T-helper 2 cell treated with Interferon-gamma antibody and Interleukin-4, amounts not matched to agents 100 ng/mL and 5 ng/mL, for 36 hours (primary cell): Measurements from ENCODE around the gene MAP4. TPM values are rescaled to one million over a fixed set of nuclear protein-coding genes. Genes with fewer than 3 reads are reported as not detected.
"Not testable (repeated sequence)": the region's sequence is repeated elsewhere in the genome, so short reads cannot be mapped to it uniquely, and the experiment has no call there.

Experiments
- intact Hi-C: fragments of 100-400 bp; cut with micrococcal nuclease; formaldehyde crosslinking; loops from one replicate; pipeline ENCODE4 v1.15.1; 2023
- total RNA-seq: library from RNA; stranded (reverse); gene quantifications from 2 replicates; pipeline ENCODE4 v1.2.3, GENCODE V29; 2022

The MAP4 gene
- total RNA-seq, 1 donor from 2014 or later = 107 TPM

DNA sequence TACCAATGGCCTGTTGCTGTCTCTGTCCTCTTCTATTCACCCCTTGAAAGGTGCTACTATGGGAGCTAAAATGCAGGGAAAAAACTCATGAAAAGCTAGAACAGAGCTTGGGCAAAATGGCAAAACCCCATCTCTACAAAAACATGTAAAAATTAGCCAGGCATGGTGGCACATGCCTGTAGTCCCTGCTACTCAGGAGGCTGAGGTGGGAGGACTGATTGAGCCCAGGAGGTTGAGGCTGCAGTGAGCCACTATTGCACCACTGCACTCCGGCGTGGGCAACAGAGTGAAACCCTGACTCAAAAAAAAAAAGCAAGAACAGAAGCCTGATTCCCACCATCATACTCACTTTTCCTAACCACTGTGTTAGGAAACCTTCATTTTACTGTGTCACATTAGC is 1.9 kb downstream of the MAP4 start:
- intact Hi-C loops = no loop called here

DNA sequence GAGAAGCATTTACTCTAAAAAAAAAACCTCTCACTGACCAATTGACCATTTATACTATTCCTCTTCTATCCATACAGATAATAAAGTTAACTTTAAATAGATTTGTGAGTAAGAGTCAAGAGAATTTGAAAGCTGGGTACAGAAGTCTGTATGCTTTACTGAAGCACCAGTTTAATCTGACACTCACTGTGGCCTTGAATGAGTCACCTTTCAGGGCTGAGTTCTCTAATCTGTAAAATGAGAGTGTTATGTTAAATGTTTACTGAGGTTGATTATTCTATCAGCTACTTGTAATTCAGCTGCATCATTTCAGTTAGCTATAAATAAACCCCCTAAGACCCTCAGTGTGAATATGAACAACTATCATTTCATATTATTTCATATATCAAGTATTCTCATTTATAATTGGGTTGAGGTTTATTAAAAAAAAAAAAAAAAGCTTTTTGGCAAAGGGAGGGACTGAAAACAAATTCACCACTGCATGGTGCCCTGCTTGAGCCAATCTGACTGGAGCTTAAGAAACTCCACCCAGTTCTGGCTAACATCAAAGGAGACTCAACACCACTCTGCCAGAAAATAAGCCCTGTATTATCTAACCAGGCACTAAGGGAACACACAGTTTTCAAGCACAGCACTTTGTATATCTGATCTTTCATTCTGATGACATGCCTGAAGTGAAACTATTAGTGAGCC is 2.8 kb downstream of the MAP4 start:
- intact Hi-C loops = no loop called here

DNA sequence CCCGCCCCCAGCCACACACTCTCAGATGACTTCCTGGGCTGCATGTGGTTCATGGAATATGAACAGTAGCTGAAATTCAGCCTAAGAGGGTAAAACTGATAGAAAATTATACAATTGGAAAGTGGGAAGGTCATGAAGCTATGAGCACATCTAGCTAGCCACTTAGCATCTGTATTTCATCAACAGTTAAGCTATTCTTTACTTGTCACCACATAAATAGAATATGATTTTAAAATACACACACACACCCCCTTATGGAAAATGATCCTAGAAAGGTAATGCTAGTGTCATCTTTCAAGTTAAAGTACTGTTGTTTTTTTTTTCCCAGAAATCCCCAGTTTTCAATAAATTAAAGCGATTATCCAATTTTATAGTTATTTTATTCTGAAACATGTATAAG is 3.6 kb downstream of the MAP4 start:
- intact Hi-C loops = no loop called here

DNA sequence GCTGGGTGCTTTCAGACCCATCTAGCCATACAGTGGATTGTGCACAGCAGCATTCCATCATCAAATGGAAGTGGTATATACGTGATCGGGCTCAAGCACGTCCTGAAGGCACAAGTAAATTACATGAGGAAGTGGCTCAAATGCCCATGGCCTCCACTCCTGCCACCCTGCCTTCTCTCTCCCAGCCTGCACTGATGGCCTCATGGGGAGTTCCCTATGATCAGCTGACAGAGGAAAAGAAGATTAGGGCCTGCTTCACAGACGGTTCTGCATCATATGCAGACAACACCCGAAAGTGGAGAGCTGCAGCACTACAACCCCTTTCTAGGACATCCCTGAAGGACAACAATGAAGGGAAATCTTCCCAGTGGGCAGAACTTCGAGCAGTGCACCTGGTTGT is 8.2 kb downstream of the MAP4 start:
- intact Hi-C loops = not testable (repeated sequence)

DNA sequence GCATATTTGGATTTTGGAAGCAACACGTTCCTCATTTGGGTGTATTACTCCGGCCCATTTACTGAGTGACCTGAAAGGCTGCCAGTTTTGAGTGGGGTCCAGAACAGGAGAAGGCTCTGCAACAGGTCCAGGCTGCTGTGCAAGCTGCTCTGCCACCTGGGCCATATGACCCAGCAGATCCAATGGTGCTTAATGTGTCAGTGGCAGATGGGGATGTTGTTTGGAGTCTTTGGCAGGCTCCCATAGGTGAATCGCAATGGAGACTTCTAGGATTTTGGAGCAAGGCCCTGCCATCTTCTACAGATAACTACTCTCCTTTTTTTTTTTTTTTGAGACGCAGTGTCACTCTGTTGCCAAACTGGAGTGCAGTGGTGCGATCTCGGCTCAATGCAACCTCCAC is 8.9 kb downstream of the MAP4 start:
- intact Hi-C loops = not testable (repeated sequence)

DNA sequence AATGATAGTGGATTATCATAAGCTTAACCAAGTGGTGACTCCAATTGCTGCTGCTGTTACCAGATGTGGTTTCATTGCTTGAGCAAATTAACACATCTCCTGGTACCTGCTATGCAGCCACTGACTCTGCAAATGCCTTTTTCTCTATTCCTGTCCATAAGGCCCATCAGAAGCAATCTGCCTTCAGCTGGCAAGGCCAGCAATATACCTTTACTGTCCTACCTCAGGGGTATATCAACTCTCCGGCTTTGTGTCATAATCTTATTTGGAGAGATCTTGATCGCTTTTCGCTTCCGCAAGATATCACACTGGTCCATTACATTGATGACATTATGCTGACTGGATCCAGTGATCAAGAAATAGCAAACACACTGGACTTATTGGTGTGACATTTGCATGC is 9.4 kb downstream of the MAP4 start:
- intact Hi-C loops = not testable (repeated sequence)

DNA sequence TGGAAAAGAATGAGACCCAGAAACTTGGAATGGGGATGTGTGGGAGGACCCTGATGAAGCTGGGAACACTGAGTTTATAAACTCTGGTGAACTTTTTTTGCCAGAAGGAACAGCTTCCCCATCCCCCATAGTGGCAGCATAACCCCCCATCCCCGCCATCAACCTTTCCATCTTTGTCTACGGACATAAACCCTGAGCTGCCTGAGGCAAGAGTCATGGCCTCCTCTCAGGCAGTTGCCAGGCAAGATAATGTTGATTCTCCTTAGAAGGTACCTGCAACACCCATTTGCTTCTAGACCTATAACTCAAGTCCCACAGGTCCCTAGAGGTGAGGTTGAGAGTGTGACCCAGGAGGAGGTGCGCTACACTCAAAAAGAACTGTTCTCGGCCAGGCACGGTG is 11.5 kb downstream of the MAP4 start:
- intact Hi-C loops = no loop called here

DNA sequence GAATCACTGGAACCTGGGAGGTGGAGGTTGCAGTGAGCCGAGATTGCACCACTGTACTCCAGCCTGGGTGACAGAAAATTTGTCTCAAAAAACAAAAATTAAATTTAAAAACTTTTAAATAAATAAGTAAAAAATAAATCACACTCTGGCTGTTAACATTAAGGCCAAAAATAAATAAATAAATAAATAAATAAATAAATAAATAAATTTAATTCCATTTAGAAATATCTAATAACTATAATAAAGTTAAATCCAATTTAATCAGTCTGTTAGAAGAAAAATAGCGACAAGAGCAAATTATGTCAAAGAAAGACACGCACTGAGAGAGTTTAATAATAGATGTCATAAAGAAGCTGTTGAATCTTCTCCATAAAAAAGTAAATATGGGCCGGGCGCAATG is 13.4 kb downstream of the MAP4 start:
- intact Hi-C loops = no loop called here

DNA sequence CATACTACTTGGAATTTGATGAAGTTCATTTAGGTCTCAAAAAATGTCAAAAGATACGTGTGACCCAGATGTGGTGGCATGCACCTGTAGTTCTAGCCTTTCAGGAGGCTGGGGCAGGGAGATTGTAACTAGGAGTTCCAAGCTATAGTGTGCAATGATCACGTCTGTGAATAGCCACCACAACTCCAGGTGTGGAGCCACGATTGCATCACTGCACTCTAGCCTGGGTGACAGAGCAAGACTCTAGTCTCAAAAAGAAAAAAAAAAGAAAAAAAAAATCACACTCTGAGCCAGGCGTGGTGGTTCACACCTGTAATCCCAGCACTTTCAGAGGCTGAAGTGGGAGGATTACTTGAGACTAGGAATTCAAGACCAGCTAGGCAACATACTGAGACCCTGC is 14.2 kb downstream of the MAP4 start:
- intact Hi-C loops = no loop called here

DNA sequence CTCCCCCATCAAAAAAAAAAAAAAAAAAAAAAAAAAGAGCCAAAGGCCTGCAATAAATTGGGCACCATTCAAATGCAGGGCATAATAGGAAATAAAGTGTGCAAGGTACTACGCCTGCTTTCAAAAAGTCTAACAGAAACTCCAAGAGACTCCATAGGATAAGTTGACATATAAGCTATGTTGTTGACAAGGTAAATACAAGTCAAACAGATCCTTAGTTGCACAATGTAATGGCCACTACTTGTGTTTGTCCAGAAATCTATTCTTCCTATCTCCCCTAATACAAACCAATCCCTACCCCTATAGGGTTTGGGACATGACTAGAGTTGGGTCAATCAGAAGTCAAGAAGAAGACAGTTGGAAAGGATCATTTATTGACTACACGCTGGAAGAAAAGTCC is 16.0 kb downstream of the MAP4 start:
- intact Hi-C loops = no loop called here

DNA sequence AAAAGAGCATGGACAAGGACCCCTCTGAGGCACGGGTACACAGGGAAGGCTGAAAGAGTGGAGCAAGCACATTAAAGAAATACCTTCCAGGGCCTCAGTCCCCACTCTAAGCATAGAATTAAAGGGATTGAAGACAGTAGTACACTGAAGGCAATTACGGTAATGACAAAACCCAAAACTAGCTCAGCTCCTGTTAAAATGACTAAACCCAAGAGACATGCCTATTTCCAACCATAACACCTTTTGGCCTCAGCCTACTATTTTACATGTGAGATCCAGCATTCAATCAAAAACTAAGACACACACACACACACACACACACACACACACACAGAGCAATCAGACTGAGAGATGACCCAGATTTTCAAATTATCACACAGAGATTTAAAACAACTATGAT is 19.8 kb downstream of the MAP4 start:
- intact Hi-C loops = loop anchor here (10.0 kb wide), 1 partner anchor 158 kb away; no protein-coding TSS in a partner anchor

DNA sequence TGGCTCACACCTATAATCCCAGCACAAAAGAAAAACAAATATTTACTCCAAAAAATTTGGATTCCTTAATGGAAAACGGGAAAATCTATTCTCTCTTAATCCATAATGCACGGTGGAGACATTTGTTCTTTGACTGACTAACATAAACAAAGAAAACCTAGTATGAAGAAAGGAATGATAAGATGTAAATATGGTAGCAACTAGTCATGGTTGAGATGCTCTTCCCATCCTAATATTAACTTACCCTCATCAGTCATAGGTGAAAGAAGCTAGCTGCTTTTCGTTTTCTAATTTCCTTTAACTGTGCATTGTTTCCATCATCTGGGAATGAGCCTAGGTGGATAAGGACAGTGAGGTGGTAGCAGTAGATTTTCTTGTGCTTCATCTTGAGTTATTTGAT is 22.0 kb downstream of the MAP4 start:
- intact Hi-C loops = loop anchor here (10.0 kb wide), 1 partner anchor 161 kb away; no protein-coding TSS in a partner anchor

DNA sequence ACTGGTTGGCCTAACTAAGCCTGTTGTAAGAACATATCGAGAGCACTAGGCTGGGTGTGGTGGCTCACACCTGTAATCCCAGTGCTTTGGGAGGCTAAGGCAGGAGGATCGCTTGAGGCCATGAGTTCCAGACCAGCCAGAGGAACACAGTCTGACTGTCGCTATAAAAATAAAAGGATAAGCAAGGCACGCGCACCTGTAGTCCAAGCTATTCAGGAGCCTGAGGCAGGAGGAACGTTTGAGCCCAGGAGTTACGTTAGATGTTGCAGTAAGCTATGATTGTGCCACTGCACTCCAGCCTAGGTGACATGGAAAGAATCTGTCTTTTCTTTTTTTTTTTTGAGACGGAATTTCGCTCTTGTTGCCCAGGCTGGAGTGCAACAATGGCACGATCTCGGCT is 24.9 kb downstream of the MAP4 start:
- intact Hi-C loops = loop anchor here (10.0 kb wide), 1 partner anchor 163 kb away; no protein-coding TSS in a partner anchor

DNA sequence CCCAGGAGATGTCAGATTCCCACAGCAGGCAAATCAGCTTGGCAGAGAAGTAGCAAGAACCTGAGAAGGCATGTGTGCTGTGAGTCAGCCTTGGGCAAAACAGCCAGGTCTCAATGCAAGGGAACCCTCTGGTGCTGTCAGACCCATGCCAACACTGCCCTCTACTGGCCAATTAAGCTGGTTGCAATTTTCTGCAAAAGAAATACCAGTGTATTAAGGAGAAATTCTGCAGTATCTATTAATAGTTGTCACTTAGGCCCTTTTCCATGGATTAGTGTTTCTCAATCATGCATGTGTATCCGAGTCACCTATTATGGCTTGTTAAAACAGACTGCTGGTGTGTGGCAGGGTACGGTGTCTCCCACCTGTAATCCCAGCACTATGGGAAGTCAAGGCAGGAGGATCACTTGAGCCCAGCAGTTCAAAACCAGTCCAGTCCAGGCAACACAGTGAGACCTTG is 26.2 kb downstream of the MAP4 start:
- intact Hi-C loops = loop anchor here (1.0 to 10.0 kb wide), 2 partner anchors 153 to 165 kb away; no protein-coding TSS in a partner anchor

DNA sequence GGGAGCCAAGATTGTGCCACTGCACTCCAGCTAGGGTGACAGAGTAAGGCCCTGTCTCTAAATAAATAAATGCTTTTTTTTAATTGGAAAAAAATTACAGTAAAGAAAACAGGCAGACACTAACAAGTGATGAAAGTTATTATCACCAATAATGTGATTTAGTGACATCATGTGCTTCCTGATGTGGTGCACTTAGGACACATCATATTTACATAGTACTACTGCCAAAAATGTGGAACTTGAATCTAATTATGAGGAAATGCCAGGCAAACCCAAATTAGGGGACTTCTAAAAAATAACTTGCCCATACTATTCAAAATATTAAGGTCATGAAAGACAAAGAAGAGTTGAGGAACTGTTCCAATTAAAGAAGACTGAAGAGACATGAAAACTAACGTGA is 30.8 kb downstream of the MAP4 start:
- intact Hi-C loops = no loop called here

DNA sequence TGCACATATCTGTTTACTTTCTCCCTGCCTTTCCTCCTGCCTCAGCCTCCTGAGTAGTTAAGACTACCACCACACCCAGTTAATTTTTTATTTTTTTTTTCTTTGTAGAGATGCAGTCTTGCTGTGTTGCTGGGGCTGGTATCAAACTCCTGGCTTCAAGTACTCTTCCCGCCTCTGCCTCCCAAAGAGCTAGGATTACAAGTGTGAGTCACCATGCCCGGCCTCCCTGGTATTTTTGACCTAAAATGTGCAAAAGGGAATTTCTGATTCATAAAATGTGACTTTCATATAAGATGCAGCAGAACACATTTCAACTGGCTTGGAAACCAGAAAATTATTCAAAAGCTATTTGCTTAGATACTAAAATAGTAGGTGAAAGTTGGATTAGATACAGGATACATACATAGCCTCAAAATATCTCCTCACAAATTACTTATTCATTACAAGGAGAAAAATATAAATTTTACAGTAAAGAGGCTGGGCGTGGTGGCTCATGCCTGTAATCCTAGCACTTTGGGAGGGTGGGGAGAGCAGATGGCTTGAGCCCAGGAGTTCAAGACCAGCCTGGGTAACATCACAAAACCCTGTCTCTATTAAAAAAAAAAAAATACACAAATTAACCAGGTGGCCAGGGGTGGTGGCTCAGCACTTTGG is 32.0 kb downstream of the MAP4 start:
- intact Hi-C loops = no loop called here

DNA sequence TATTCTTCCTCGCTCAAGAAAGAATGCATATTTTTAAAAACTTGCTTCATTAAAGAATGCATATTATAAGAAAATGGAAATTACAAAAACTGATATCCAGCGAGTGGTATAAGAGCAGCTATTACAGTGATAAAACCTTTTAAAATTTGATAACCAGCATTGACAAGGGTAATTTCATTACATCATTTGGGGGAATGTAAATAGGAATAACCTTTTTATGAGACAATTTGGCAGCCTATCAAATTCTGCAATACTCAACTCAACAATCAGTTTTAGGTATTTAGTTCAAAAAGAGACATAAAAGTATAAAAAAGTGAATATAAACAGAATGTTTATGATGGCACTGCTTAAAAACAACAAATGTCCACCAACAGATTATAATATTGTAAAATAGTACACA is 35.4 kb downstream of the MAP4 start:
- intact Hi-C loops = no loop called here

DNA sequence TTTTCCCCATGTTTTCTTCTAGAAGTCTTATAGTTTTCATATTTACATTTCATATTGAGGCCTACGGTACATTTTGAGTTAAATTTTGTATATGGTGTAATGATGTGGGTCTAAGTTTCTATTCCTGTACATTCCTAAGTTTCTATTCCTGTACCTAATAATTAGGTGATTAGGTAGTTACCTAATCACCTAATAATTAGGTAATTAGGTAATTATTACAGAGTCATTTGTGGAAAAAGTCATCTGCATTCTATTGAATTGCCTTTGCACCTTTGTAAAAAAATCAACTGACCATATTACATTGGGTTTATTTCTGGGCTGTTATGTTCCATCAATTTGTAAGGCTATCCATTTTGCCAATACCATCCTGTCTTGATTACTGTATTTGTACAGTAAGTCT is 37.1 kb downstream of the MAP4 start:
- intact Hi-C loops = no loop called here

DNA sequence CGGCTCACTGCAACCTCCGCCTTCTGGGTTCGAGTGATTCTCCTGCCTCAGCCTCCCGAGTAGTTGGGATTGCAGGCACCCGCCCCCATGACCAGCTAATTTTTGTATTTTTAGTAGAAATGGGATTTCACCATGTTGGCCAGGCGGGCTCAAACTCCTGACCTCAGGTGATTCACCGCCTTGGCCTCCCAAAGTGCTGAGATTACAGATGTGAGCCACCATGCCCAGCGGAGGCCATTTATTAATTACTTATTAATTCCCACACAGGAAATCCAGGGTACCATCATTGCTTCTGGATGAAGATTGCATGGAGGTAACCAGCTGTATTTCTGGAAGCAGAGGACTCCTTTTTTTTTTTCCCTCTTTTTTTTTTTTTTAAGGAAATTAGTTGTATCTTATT is 37.8 kb downstream of the MAP4 start:
- intact Hi-C loops = no loop called here

DNA sequence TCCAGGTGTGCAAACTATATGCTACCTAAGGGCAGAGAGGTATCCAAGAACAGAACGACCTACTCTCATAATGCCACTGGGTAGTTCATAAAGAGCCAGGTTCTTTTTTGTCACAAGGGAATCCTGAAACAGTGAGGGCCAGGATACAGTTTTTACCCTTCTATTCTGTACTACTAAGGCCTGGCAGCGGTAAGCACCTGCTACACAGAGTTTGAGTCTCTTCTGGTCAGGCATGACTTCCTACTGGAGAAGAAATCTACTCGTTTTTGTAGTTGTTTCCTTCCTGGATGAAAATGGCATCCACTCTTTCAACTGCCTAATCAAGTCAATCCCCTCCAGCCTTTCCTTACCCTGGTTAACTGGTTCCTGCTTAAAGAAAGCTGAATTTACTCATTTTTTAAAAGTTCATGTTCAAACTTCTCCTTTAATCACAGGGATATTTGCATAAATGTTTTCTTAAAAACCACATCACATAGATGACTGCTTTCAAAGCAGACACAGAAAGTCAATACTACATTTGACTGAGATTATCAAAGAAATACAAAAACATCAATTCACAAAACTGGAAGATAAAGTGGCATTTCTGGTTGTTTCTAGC is 40.0 kb downstream of the MAP4 start:
- intact Hi-C loops = no loop called here

DNA sequence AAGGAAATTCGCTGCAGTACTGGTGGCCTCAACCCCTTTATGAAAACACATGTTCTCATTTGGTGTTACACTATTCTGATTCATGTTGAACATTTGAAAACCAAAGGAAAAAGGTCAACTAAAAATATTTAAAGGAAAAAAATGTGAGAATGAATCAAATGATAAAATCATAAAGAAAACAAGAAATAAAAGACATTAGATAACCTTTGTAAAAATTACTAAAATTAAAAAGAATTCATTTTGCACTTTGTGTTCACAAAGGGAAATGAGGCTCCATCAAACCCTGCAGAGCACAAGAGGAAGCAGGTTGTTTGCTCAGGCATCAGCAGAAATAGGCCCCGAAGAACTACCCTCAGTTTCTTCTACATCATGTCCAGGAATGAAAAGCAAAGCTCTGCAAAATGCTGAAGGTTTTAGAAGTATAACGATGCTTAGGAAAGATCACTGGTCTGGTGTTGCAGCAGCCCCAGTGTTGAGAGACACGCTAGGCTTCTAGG is 41.2 kb downstream of the MAP4 start:
- intact Hi-C loops = no loop called here

DNA sequence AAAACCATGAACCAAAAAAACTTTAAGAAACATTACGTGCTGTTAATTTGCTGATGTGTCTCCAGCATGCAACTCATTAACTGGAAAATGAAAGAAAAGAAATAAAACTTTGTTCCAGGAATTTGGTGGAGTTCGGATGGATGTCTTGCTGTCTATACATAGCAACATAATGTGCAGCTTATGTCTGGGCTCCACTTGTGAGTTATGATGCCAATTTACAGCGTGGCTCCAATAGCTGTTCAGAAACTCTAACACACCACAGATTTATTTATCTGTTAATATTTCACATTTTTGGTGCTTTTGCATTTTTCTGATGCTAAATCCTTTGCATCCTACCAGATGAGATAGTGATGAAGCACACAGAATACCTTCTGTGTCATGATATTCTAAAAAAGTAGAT is 45.1 kb downstream of the MAP4 start:
- intact Hi-C loops = no loop called here
